CD4-positive, alpha-beta T cell treated with Interleukin-4 for 4 hours (primary cell): ENCODE results near the gene ALG14.
A peak's percentile ranks its signal among the peaks of the same experiment; 100 is the strongest.
"Not testable (repeated sequence)": the region's sequence is repeated elsewhere in the genome, so short reads cannot be mapped to it uniquely, and the experiment has no call there.

Source experiments
- DNase-seq: peaks from one replicate; pipeline ENCODE4 v3.0.0-alpha.2; 2020

ALG14 gene, protein sequence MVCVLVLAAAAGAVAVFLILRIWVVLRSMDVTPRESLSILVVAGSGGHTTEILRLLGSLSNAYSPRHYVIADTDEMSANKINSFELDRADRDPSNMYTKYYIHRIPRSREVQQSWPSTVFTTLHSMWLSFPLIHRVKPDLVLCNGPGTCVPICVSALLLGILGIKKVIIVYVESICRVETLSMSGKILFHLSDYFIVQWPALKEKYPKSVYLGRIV

GRCh38 chr1:95072532-95073419 is at the start of gene ALG14:
TSS of gene ALG14 (minus strand) at chr1:95072951. CDS start at chr1:95072898, 53 bp downstream.
- peak; percentile 93 for DNase-seq

- DNase-seq, result no peak
These were observed 49.5 kb upstream of the ALG14 start for GRCh38 chr1:95122151-95122697.

GRCh38 chr1:95119273-95119672 is 46.5 kb upstream of the ALG14 start:
- no peak for DNase-seq

DNA sequence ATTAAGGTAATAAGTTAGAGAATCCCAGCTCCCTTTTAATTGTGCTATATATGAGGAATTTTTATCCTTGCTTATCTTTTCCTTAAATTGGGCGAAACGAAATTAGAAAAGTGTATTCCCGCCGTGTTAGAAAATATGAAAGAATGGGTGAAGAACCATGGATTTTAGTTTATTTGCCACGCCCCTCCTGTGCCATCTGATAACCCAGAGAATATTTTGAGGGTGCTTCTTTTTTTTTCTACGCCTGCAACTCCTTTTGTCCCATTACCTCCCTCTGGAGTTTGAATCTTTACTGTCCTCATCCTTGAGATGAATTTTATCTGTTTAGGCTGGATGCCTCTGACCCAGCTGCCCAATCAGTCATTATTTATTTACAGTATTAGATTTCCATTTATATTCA is 46.0 kb upstream of the ALG14 start:
- no peak for DNase-seq

- no peak for DNase-seq
These were observed 45.3 kb upstream of the ALG14 start for GRCh38 chr1:95118067-95118499.

DNA sequence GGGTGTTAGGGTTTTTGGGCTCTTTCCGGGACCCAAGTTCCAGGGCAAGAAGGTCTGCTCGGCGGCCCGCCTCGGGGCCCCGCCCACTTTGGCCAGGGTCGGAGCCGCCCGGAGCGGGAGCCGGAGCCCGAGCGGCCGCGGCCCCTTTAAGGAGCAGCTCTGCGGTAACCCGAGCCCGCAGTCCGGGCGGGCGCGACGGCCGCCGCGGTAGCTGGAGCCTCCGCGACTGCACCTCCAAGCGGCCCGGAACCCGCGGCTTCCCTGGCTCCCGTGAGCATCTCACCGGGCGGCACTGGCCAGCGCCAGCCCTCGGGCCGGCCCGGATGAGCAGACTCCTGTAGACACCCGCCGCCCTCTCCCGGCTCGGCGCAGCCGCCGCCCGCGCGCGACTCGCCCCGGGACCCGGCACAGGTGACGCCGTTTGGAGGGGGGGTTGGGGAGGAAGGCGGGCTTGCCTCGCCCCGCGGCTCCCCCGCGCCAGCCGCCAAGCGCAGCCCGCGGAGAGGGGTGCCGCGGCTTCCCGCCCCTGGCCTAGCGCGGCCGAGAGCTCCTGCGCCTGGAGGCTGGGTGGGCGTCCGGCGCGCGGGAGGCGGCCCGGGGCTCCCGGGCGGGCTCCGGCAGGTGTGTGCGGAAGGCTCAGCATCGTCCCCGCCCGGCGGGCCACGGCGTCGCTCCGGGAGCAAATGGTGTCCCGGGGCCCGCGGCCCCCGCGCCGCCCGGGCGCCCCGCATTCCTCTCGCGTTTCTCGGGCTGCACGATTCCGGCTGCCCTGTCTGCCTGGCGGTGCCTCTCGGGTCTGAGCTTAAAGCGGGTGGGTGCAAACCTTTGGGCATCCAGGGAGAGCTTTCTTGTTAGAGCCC is 44.7 kb upstream of the ALG14 start, which contains the start of gene TLCD4:
TLCD4 (plus strand) TSS at position 149 of the 860 bp plus-strand sequence. CDS start 26,547 bp downstream, outside the sequence.
- DNase-seq, result peak; percentile 4

DNA sequence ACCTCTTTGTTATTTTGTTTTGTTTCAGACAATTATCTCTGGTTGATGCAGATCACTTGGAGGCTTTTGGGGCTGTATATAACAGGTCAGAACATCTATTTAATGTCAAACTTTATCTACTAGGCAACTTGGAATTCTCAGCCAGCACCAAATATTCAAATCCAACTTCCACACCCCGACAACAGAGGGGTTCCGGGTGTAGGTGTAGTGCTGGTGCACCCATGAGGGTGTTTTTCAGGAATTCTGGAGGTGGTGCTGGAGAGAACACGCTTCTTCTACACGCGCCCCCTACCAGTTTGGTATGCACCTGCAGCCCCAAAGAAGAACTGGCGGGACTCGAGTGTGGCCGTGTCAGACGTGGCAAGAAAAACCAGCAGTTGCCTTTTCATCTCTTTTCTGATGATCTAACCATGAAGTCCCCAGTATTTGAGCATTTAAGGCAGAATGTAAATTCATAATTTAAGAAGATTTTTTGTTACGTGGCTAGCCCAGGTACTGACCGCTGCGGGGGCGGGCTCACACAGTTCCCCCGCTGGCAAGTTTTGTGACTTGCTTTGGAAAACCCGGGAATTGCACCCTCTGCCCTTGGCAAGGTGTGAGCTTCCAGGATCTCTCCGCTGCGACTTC is 43.9 kb upstream of the ALG14 start:
- DNase-seq, result peak; percentile 49

GRCh38 chr1:95115708-95116137 is 43.0 kb upstream of the ALG14 start:
- no peak for DNase-seq

GRCh38 chr1:95113684-95114083 is 40.9 kb upstream of the ALG14 start:
- DNase-seq, result no peak

GRCh38 chr1:95111014-95111413 is 38.3 kb upstream of the ALG14 start:
- no peak for DNase-seq

DNA sequence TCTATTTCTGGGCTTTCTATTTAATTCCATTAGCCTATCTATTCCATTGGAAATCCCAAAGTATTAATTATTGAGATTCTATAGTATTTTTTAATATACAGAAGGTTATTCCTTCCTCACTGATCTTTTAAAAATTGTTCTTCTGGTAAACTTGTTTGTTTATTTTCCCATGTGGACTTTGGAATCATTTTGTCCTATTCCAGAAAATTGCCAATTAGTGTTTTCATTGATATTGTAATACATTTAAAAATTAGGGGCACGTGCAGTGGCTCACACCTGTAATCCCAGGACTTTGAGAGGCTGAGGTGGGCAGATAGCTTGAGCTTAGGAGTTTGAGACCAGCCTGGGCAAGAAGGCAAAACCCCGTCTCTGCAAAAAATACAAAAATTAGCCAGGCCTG is 36.0 kb upstream of the ALG14 start:
- DNase-seq, result no peak

DNA sequence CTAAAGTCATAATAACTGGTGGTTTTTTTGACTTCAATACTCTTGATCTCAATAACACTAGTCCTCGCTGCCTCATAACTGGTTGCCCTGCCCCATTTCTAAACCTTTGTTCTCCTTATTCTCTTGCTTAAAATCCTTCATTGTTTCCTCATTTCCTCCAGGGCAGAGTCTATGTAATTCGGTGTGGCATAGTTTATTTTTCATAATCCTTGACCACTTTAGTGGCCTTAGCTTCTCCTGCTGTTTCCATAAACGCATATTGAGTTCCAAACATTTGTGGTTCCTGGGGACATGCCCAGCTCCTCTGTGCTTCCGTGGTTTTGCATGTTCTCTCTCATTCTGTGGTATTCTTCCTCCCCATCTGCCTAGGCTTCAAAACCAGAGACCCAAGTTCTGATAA is 25.4 kb upstream of the ALG14 start:
- DNase-seq, result no peak

- no peak for DNase-seq
These were observed 24.7 kb upstream of the ALG14 start for GRCh38 chr1:95097426-95097825.

- DNase-seq, result no peak
These were observed 23.6 kb upstream of the ALG14 start for GRCh38 chr1:95096218-95096841.

- no peak for DNase-seq
These were observed 23.1 kb upstream of the ALG14 start for GRCh38 chr1:95095833-95096217.

- no peak for DNase-seq
These were observed 22.2 kb upstream of the ALG14 start for GRCh38 chr1:95094923-95095322.

DNA sequence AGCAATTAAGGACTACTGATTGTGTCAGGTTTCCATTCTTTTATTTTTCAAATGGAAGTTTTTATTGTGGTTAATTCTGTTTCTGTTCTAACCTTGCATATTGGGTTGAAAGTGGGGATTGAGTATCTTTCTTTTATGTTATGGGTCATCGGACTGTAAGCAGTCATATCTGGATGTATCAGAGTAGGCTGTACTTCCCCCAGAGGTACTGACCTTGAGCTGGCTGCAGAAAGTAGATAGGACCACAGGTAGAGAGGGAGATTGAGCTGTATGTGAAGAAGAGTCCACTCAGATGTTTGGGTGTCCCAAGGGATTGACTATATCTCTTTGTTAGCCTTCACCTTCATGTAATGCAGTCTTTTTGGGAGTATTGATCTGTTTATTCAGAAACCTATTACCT is 20.5 kb upstream of the ALG14 start:
- DNase-seq, result no peak

GRCh38 chr1:95092891-95093290 is 20.1 kb upstream of the ALG14 start:
- not testable (repeated sequence) for DNase-seq

DNA sequence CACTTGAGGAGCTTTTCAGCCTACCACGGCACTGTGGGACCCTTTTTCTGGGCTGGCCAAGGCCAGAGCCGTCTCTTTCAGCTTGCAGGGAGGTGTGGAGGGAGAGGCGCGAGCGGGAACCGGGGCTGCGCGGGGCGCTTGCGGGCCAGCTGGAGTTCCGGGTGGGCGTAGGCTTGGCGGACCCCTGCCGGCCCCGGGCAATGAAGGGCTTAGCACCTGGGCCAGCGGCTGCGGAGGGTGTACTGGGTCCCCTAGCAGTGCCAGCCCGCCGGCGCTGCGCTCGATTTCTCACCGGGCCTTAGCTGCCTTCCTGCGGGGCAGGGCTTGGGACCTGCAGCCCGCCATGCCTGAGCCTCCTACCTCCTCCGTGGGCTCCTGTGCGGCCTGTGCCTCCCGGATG is 18.5 kb upstream of the ALG14 start:
- DNase-seq, result not testable (repeated sequence)

GRCh38 chr1:95089650-95090287 is 17.0 kb upstream of the ALG14 start:
- no peak for DNase-seq

GRCh38 chr1:95088303-95088702 is 15.6 kb upstream of the ALG14 start:
- DNase-seq, result no peak
